GM21367 (cell line): ENCODE results near the gene SLC26A11.
"Not testable (repeated sequence)": the region's sequence is repeated elsewhere in the genome, so short reads cannot be mapped to it uniquely, and the experiment has no call there.

Experiments used
- ATAC-seq: cut with Tn5 transposase; IDR thresholded peaks from one replicate; pipeline ENCODE4 v1.9.1; 2021; ENCODE audit not compliant: unreplicated experiment

The SLC26A11 gene

DNA sequence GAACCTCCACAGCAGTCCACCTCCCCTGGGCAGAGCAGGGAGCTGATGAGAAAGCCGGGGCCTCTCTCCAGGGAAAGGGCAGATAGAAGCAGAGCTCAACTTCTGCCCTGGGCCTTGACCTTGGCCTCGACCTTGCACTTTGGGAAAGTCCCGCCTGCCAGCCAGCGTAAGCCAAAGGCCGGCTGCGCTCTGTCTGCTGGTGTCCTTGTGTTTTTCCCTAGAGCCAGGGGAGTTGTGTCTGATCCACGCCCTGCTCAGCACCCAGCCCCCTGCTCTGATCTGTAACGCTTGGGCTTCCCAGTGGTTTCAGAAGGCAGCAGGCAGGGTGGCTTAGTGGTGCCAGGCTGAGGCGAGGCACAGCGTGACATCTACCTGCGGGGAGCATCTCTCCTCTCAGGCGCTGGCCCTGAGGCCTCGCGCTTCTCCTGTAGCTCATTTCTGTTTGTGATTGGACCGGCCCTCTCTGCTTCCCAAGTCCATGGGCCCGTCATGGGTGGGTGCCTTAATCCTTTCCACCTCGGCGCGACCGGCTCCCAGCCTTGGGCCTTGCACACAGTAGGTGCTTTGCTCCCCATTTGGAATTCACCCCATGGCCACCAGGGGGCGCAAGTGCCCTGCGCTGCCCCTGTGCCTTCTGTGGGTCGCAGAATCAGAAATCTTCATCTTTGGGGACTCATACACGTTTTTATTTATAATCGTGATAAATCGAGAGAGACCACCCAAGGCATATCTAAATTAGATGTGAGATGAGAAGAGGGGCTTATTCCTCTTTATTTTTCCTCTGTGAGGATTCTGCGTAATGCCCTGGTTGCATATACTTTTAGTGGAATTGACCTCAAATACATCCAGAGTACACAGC lies 24.3 kb upstream of the SLC26A11 start:
- no peak for ATAC-seq

- no peak for ATAC-seq
Measured at GRCh38 chr17:80196652-80197051, 23.6 kb upstream of the SLC26A11 start.

- ATAC-seq = no peak
Measured at GRCh38 chr17:80198144-80198661, 22.0 kb upstream of the SLC26A11 start.

GRCh38 chr17:80199295-80199694 lies 20.9 kb upstream of the SLC26A11 start:
- ATAC-seq = not testable (repeated sequence)

GRCh38 chr17:80201446-80201845 lies 18.8 kb upstream of the SLC26A11 start:
- no peak for ATAC-seq

GRCh38 chr17:80202197-80202596 lies 18.0 kb upstream of the SLC26A11 start:
- ATAC-seq = no peak

GRCh38 chr17:80203471-80203963 lies 16.7 kb upstream of the SLC26A11 start:
- no peak for ATAC-seq

- no peak for ATAC-seq
Measured at GRCh38 chr17:80204626-80205468, 15.4 kb upstream of the SLC26A11 start.

GRCh38 chr17:80205811-80206210 lies 14.4 kb upstream of the SLC26A11 start:
- ATAC-seq = no peak

- ATAC-seq = no peak
Measured at GRCh38 chr17:80208050-80208449, 12.2 kb upstream of the SLC26A11 start.

GRCh38 chr17:80209765-80210164 lies 10.5 kb upstream of the SLC26A11 start:
- no peak for ATAC-seq

DNA sequence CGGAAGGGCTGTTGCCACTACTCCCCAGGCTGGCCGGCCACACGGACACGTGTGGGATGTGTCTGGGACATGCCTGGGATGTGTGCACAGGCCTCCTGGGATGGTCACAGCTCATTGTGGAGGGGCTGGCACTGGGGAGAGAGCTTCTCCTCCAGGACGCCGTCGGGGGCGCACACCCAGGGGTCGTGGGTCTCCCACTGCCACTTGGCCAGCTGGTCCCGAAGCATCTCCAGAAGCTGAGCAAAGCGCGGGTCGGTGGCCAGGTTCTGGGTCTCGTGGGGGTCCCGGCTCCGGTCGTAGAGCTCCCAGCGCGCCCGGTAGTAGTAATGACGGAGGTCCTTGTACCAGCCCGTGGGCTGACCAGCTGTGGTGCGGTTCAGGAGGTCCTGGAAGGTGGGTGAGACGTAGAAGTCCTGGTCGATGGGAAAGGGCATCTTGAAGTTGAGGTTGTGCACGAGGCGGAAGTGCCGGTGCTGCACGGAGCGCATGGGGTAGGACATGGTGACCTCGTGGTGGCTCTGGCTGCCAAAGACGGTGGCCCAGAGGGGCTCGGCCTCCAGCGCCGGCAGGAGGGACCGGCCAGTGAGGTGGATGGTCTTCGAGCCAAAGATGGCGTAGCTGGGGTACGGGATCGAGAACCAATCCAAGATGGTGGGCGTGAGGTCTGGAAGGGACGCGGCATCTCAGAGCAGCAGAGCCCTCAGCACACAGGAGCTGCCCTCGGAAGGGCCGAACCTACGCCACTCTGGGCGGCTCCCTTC lies 9.7 kb upstream of the SLC26A11 start:
- no peak for ATAC-seq

GRCh38 chr17:80212109-80212508 lies 8.1 kb upstream of the SLC26A11 start:
- ATAC-seq = no peak

DNA sequence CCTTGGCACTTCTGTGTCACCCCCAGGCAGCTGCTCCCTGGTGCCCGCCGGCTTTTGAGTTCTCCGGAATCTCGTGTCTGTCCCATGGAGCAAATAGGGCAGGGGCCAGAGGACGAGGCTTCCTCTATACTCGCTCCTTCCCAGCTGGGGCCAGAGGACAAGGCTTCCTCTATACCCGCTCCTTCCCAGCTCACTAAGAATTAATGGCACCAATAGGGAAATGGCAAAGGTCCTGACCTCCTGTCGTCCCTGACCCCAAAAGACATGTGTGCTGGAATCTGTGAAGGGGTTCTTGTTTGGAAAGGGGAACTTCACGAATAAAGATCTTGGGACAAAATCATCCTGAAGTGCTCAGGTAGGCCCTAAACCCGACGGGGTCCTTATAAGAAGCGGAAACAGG lies 7.7 kb upstream of the SLC26A11 start:
- ATAC-seq = no peak

- ATAC-seq = no peak
Measured at GRCh38 chr17:80212962-80213642, 7.1 kb upstream of the SLC26A11 start.

- no peak for ATAC-seq
Measured at GRCh38 chr17:80213643-80213975, 6.6 kb upstream of the SLC26A11 start.

- no peak for ATAC-seq
Measured at GRCh38 chr17:80214012-80214877, 6.0 kb upstream of the SLC26A11 start.

GRCh38 chr17:80214878-80215210 lies 5.4 kb upstream of the SLC26A11 start:
- ATAC-seq = no peak
